Upper lobe of left lung (tissue), 6 donors: ENCODE results near the gene SPATA25. TPM values are rescaled to one million over a fixed set of nuclear protein-coding genes. Genes with fewer than 3 reads are reported as not detected.

ENCODE experiments used
- ATAC-seq, 2 donors: fragments of 200-7000 bp; cut with Tn5 transposase; one replicate each; pipeline ENCODE4 v1.9.1; 2022; ENCODE audit warnings: mild to moderate bottlenecking in 2 of 2, moderate library complexity in 2 of 2; ENCODE audit not compliant: low FRiP score in 2 of 2
- DNase-seq, 2 donors: peaks; one replicate each; pipeline ENCODE4 v3.0.0-alpha.2; 2019 to 2020
- H3K27ac ChIP-seq, 4 donors: fragments of 200-600 bp; sonication (generic); one replicate each; pipeline ENCODE4 v1.5.1; 2016 to 2019
- H3K27me3 ChIP-seq, 4 donors: fragments of 200-600 bp; sonication (generic); one replicate each; pipeline ENCODE4 v1.5.1; 2017 to 2019
- H3K36me3 ChIP-seq, 4 donors: fragments of 200-600 bp; sonication (generic); one replicate each; pipeline ENCODE4 v1.5.1; 2016 to 2019
- H3K4me1 ChIP-seq, 4 donors: fragments of 200-600 bp; sonication (generic); one replicate each; pipeline ENCODE4 v1.5.1; 2018 to 2019
- H3K4me3 ChIP-seq, 4 donors: fragments of 200-600 bp; sonication (generic); one replicate each; pipeline ENCODE4 v1.5.1; 2017 to 2019; ENCODE audit warnings: mild to moderate bottlenecking in 2 of 4, moderate library complexity in 1 of 4
- H3K9me3 ChIP-seq, 4 donors: fragments of 200-600 bp; sonication (generic); one replicate each; pipeline ENCODE4 v1.5.1; 2018 to 2019
- EP300 ChIP-seq, 4 donors: sonication (generic); formaldehyde crosslinking; IDR thresholded peaks; one replicate each; pipeline ENCODE4 v1.5.1; 2017; ENCODE audit warnings: antibody characterized with exemption in 4 of 4, control low read depth in 2 of 4
- POLR2A ChIP-seq, 4 donors: fragments of 450-650 bp; IDR thresholded peaks; one replicate each; pipeline ENCODE4 v1.5.1; 2016 to 2017; ENCODE audit warnings: antibody characterized with exemption in 4 of 4, mild to moderate bottlenecking in 2 of 4
- POLR2AphosphoS5 ChIP-seq, 2 donors: sonication (generic); formaldehyde crosslinking; IDR thresholded peaks; one replicate each; pipeline ENCODE4 v1.5.1; 2017; ENCODE audit warnings: antibody characterized with exemption in 2 of 2
- WGBS, 2 donors: methylation state at CpG; one replicate each; pipeline ENCODE4 v1.1.5; 2017 to 2018; 5-methylcytosine and 5-hydroxymethylcytosine counted together
- total RNA-seq, 6 donors: library from RNA; depleted of rRNA in 4 of 6; stranded (reverse); fragments of >200 nt in 4 of 6; gene quantifications; one replicate each; pipeline versions ENCODE4 v1.1.0 to v1.2.1, GENCODE V29; 2016 to 2021
- TF ChIP-seq, protein P1 (sequence below), 6 experiments: fragments of 450-650 bp in 4 of 6; fragments of 200-600 bp in 2 of 6; sonication (generic) in 2 of 6; IDR thresholded peaks; one replicate each; pipeline ENCODE4 v1.5.1; 2016 to 2019; ENCODE audit warnings: antibody characterized with exemption in 6 of 6
- donor health status: DM: no; HTN: no; CAD: no; lungs with moderate emphysema.
- donor health status: DM: no; HTN: yes; CAD: no; lungs with severe emphysema.

SPATA25 gene
- total RNA-seq, 6 donors from 2014 or later: 1.3 to 11.5 (median 1.6) TPM

DNA sequence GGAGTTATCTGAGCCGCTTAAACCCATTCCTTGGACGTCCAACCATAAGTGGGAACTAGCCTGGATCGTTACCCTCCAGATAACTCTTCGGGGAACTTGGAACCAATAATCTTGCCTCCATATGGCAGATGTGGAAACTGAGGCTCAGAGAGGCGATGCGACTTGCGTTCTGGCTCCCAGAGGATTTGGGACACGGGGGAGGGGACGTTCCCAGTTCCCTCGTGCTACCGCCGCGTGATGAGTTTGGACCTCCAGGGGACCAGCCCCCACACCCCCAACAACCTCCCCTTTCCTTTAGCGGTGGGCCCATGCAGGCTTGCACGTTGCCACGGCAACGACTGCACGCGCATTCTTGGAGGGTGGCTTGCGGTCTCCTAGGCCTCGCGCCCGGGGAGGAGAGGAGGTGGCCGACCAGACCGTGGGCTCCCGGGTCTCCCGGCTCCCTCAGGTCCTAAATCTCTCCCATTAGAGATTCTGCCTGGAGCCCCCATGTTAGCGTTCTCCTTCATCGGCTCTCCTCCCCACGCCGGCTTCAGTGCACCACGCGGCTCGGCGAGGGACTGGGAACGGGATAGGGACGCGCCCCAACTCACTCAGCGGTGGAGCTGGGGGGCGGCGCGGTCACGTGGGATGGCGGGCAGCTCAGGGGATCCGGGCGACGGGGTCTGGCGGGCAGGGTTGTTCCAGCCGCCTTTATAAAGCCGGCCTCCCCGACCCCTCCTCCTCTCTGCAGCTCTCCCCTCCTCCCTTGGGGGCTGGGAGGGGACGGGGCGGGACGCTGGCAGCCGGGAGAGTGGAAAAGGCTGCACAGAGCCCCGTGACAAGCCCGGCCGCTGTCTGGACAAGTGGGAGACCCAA lies 24.3 kb upstream of the SPATA25 start, which contains the start of gene PLTP:
Gene PLTP, minus strand, starts transcription at position 670 of the 858 bp plus-strand sequence. CDS start 703 bp downstream, outside the sequence.
- H3K27me3 ChIP-seq: no peaks in the 10 kb centered on the region
- peak in 1 of 2 donors; percentile 53 for TF ChIP-seq POLR2AphosphoS5 (IDR thresholded peaks at IDR 0.05)
- no peak for TF ChIP-seq EP300 (IDR thresholded peaks at IDR 0.05)
- peak in 1 of 4 donors; percentile 89 for TF ChIP-seq POLR2A (IDR thresholded peaks at IDR 0.05)
- TF ChIP-seq, protein P1, sequence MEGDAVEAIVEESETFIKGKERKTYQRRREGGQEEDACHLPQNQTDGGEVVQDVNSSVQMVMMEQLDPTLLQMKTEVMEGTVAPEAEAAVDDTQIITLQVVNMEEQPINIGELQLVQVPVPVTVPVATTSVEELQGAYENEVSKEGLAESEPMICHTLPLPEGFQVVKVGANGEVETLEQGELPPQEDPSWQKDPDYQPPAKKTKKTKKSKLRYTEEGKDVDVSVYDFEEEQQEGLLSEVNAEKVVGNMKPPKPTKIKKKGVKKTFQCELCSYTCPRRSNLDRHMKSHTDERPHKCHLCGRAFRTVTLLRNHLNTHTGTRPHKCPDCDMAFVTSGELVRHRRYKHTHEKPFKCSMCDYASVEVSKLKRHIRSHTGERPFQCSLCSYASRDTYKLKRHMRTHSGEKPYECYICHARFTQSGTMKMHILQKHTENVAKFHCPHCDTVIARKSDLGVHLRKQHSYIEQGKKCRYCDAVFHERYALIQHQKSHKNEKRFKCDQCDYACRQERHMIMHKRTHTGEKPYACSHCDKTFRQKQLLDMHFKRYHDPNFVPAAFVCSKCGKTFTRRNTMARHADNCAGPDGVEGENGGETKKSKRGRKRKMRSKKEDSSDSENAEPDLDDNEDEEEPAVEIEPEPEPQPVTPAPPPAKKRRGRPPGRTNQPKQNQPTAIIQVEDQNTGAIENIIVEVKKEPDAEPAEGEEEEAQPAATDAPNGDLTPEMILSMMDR (IDR thresholded peaks at IDR 0.05): no peak
- peak within 1 kb of the TSS; percentile 54 to 86 (median 77) for H3K27ac ChIP-seq
- 3 to 5% methylated on average over 13 to 42 of the region's 58 CpGs for whole genome bisulfite sequencing, 2 donors
- H3K4me3 ChIP-seq: peak within 1 kb of the TSS; percentile 33 to 51 (median 46)
- H3K4me1 ChIP-seq: peaks cover 18 to 44% (median 29%) of the 10 kb centered on the region in 4 donors
- no peaks in the 10 kb centered on the region for H3K9me3 ChIP-seq
- DNase-seq (peak; percentile 41 to 91), ATAC-seq (peak; percentile 16 to 69)
- peaks cover 0 to 4% (median 0%) of the 10 kb centered on the region in 4 donors for H3K36me3 ChIP-seq

DNA sequence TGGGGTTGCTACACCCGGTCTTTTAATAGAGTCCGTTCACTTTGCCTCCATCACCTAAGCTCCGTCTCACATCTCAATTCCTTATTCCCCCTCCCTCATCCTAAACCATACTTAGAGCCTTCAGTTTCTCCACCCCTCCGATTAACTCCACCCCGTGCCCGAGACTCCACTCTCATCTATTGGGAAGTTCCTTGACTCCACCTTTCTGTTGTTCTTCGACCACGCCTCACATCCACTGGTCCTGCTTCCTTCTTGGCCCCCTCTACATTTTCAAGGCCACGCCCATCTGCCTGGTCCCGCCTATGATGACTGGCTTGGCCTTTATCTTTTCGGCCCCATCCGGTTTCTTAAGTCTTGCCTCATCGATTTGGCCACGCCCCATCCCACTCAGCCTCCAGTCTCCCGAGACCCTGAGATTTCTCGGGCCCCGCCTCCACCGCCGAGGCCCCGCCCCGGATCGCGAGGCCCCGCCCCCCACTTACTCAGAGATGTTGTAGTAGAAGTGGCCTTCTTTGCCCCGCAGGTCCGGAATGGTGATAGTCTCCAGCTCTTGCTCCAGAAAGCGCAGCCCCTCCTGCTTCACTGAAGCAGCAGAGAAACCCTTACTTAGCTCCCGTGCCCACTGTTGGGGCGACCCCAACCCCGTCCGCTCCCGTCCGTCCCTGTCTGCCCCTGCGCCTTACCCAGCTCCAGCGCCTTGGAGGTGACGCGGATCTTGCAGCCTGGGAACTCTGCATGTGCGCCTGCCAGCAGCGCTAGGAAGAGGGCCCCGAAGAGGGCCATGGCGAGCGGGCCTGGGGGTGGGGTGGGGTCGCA lies 23.5 kb upstream of the SPATA25 start:
- H3K27ac ChIP-seq: peak overlapping the region; percentile 54 to 86 (median 77)
- peaks cover 18 to 44% (median 29%) of the 10 kb centered on the region in 4 donors for H3K4me1 ChIP-seq

DNA sequence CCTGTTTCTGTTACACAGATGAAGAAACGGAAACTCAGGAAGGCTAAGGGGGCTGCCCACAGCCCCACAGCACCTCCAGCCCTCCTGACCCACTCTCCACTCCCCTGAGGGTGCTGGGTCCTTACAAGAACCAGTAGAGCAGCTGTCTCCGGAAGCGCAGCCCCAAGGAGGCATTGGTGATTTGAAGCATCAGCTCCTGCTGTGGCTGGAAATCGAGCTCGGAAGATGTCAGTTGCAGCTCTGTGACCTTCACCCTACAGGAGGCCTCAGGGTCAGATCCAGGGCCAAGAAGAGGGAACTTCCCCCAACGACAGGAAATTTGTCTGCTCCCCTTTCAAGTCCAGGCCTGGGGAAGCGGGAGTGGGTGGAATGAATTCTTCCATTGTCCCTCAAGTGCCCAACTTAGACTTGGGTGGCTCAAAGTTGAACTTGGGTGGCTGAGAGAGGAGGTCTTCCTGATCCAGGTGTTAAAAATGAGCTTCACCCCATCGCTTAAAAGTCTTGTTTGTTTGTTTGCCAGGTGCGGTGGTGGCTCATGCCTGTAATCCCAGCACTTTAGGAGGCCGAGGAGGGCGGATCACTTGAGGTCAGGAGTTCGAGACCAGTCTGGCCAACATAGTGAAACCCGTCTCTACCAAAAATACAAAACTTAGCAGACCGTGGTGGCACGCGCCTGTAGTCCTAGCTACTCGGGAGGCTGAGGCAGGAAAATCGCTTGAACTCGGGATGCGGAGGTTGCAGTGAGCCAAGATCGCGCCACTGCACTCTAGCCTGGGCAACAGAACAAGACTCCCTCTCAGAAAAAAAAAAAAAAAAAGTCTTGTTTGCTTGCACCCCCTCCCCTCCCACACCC lies 22.6 kb upstream of the SPATA25 start:
- Histone ChIP-seq H3K4me1 (peaks cover 18 to 44% (median 29%) of the 10 kb centered on the region in 4 donors), H3K4me3 (peak overlapping the region in 2 of 4 donors; percentile 48 to 51)

More for the DNA sequence above, 23.5 kb upstream of the SPATA25 start:
- WGBS, 2 donors: 2 to 4% methylated on average over 33 to 38 of the region's 43 CpGs
- H3K36me3 ChIP-seq: peaks cover 0 to 4% (median 2%) of the 10 kb centered on the region in 4 donors
- peak in 1 of 4 donors; percentile 76 for TF ChIP-seq POLR2A (IDR thresholded peaks at IDR 0.05)
- TF ChIP-seq, protein P1 (IDR thresholded peaks at IDR 0.05): no peak
- TF ChIP-seq EP300 (IDR thresholded peaks at IDR 0.05): no peak
- TF ChIP-seq POLR2AphosphoS5 (IDR thresholded peaks at IDR 0.05): peak; percentile 69 to 72
- H3K9me3 ChIP-seq: no peaks in the 10 kb centered on the region
- H3K27me3 ChIP-seq: no peaks in the 10 kb centered on the region
- ATAC-seq (peak; percentile 93 to 94), DNase-seq (peak; percentile 97 to 99)
- peak overlapping the region; percentile 33 to 51 (median 46) for H3K4me3 ChIP-seq

More for the DNA sequence above, 22.6 kb upstream of the SPATA25 start:
- 75 to 81% methylated on average over 21 to 22 of the region's 22 CpGs for WGBS, 2 donors
- Histone ChIP-seq H3K9me3 (no peaks in the 10 kb centered on the region), H3K27me3 (no peaks in the 10 kb centered on the region), H3K27ac (peak overlapping the region; percentile 24 to 86 (median 48)), H3K36me3 (peaks cover 0 to 8% (median 2%) of the 10 kb centered on the region in 4 donors)
- ATAC-seq (no peak), DNase-seq (peak in 1 of 2 donors; percentile 28)
- TF ChIP-seq EP300 (IDR thresholded peaks at IDR 0.05): no peak
- TF ChIP-seq, protein P1 (IDR thresholded peaks at IDR 0.05): no peak
- TF ChIP-seq POLR2AphosphoS5 (IDR thresholded peaks at IDR 0.05): no peak
- no peak for TF ChIP-seq POLR2A (IDR thresholded peaks at IDR 0.05)
